ENCODE data around the gene INPP5A. TPM values are rescaled to one million over a fixed set of nuclear protein-coding genes. Genes with fewer than 3 reads are reported as not detected.

Gene INPP5A
- total RNA-seq, 2 experiments from 2014 or later = 7.4 to 7.5 TPM

DNA sequence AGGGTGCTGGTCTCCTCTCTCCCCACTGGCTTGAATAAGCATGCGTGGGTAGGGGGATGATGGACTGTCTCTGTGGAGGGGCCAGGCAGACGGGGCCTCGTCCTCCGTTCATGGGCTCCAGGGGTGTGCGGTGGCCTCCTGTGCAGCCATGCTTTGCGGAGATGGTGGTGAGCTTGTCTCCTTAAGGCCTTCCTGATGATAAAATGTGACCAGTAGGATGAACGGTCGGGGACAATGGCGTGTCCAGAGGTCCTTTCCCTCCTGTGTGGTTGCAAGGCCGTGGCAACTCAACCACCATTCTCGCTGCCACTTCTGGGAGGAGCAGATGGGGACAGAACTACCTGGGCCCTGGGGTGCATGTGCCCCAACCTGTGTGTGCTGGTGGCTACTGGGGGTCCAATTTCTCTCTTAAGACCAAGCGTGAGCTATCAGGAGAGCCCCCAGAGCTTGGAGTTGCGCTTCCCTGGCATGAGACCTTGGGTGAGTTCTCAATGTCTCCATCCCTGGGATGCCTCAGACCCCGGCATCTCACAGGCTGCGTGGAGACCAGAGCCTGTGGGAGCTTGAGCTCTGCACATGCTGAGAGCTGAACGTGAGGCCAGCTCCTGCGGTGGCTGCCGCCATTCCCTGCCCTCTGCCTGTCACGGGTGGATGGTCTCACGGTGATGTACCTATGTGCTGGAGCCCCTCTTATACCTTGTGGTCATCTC is 112.2 kb downstream of the INPP5A start:
- CTCF ChIA-PET = no interaction called here
- H3K4me3 Mint-ChIP-seq = no peak overlapping the region
- POLR2A ChIA-PET = no interaction called here
- no peaks in the 10 kb centered on the region for H3K4me1 Mint-ChIP-seq (ENCODE audit: low read depth)
- H3K27ac Mint-ChIP-seq = no peak overlapping the region
- no peaks in the 10 kb centered on the region for H3K27me3 Mint-ChIP-seq
- no peak for DNase-seq
- intact Hi-C loops (cut with micrococcal nuclease) = loop anchor here (5.0 kb wide), 1 partner anchor 137 kb away; the partner anchor contains the start of gene NKX6-2
- H3K36me3 Mint-ChIP-seq = no peaks in the 10 kb centered on the region
- H3K9me3 Mint-ChIP-seq = no peaks in the 10 kb centered on the region

DNA sequence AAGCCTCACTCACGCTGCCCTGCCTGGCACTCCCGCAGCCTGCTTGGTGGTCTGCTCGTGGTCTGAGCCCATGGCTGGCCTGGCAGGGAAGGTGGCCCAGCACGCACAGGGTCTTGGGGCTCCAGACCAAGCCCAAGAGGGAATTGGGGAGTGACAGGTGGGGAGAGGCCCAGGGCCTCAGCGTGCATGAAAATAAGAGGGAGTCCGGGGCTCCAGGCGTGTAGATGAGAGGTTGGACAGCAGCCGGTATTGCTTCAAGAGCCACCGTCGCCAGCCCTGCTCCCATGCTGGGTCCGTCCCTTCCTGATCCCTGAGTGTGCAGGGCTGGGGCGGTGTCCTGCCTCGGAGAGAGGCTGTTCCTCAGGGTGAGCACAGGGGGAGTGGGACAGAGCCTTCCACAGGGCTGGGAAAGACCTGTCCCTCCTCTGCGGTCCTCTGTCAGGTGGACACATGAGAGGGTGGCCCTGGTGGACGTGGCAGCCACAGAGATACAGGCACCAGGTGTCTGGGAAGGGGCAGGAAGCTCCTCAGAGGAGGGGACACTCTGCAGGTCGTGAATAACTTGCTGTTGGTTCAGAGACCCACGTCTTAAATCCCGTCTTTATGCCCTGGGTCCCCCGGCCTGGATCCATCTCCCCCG is 113.1 kb downstream of the INPP5A start:
- intact Hi-C loops (cut with micrococcal nuclease) = loop anchor here (5.0 kb wide), 1 partner anchor 137 kb away; the partner anchor contains the start of gene NKX6-2
- no peak overlapping the region for H3K27ac Mint-ChIP-seq
- H3K27me3 Mint-ChIP-seq = no peaks in the 10 kb centered on the region
- no peaks in the 10 kb centered on the region for H3K4me1 Mint-ChIP-seq (ENCODE audit: low read depth)
- POLR2A ChIA-PET = no interaction called here
- no peak overlapping the region for H3K4me3 Mint-ChIP-seq
- no peaks in the 10 kb centered on the region for H3K9me3 Mint-ChIP-seq
- CTCF ChIA-PET = no interaction called here
- DNase-seq = no peak
- no peaks in the 10 kb centered on the region for H3K36me3 Mint-ChIP-seq

DNA sequence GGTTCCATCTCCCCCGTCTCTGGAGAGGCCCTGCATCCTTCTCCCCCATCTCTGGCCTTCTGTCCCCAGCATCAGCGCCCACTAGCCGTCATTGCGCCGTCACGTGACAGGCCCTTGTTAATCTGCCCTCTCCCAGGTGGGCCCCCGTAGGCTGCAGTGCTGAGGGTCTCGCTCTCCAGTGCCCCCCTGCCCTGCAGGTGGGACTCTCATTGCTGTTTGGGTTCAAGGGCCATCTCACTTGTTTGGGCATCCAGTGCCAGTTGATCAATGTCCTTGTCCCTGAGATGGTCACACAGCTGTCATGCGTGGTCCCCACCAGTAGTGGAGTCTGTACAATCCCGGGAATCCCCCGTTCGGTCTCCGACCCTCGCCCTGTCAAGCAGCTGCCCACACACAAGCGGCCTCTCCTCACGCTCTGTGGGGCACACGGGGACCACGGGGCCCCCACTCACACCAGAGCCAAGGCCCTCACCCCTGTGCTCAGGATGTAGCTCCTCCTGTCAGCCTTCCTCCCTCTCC is 114.0 kb downstream of the INPP5A start:
- no peaks in the 10 kb centered on the region for H3K27me3 Mint-ChIP-seq
- H3K27ac Mint-ChIP-seq = no peak overlapping the region
- no peaks in the 10 kb centered on the region for H3K4me1 Mint-ChIP-seq (ENCODE audit: low read depth)
- DNase-seq = no peak
- no peaks in the 10 kb centered on the region for H3K9me3 Mint-ChIP-seq
- intact Hi-C loops (cut with micrococcal nuclease) = loop anchor here (5.0 kb wide), 1 partner anchor 136 kb away; the partner anchor contains the start of gene NKX6-2
- H3K36me3 Mint-ChIP-seq = no peaks in the 10 kb centered on the region
- ChIA-PET CTCF (no interaction called here), POLR2A (no interaction called here)
- H3K4me3 Mint-ChIP-seq = no peak overlapping the region

DNA sequence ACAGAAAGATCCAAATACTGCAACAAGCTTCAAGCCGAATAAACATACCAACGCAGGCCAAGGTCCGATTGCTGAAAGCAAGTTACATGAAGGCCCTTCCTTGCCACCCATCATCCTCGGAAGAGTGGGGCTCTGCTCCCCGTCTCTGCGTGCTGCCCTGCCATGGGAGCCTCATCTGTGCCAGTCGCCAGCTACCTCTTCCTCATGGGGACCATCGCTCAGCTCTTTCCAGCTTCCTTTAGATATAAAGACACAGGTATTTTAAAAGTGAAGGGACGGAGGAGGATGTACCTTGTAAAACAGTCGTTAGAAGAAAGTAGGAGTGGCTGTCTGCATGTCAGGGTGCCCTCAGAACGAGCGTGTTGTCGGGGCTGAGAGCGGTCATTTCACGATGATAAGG is 114.9 kb downstream of the INPP5A start:
- CTCF ChIA-PET = no interaction called here
- intact Hi-C loops (cut with micrococcal nuclease) = loop anchor here (5.0 kb wide), 1 partner anchor 135 kb away; the partner anchor contains the start of gene NKX6-2
- POLR2A ChIA-PET = no interaction called here

DNA sequence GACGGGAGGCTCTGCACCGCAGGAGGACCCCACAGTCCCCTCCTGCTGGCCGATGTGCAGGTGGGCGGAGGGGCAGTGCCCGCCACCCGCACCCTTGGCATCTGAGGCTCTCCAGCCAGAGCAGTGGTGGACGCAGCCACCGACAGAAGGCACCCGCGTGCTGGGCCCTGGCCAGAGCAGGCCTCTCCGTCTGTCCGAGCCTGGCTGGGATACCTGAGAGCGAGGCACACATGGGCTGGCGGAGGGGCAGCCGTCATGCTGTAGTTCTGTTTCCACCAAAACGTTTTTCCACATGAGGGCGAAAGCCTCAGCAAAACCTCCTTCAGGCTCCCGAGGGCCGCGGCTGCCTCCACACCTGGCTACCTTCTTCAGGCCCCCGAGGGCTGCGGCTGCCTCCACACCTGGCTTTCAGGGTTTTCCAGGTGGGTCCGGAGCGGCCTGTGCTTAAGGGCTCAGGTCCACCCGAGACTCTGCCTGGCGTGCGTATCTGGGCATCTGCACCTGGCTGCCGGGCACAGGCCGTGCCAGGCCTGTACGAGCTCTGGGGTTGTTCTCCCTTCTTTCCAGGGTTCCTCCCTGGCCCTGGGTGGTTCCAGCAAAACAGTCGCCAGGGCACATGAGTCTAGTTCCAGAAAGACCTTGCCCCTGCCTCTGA is 115.5 kb downstream of the INPP5A start:
- H3K36me3 Mint-ChIP-seq = no peaks in the 10 kb centered on the region
- H3K4me3 Mint-ChIP-seq = no peak overlapping the region
- H3K9me3 Mint-ChIP-seq = no peaks in the 10 kb centered on the region
- intact Hi-C loops (cut with micrococcal nuclease) = loop anchor here (5.0 kb wide), 1 partner anchor 134 kb away; the partner anchor contains the start of gene NKX6-2
- no peaks in the 10 kb centered on the region for H3K4me1 Mint-ChIP-seq (ENCODE audit: low read depth)
- no peak for DNase-seq
- CTCF ChIA-PET = no interaction called here
- no peaks in the 10 kb centered on the region for H3K27me3 Mint-ChIP-seq
- H3K27ac Mint-ChIP-seq = no peak overlapping the region
- POLR2A ChIA-PET = no interaction called here

More for the DNA sequence above, 114.9 kb downstream of the INPP5A start:
- no peak for DNase-seq
- Mint-ChIP-seq H3K36me3 (no peaks in the 10 kb centered on the region), H3K4me3 (no peak overlapping the region), H3K9me3 (no peaks in the 10 kb centered on the region), H3K4me1 (ENCODE audit: low read depth) (no peaks in the 10 kb centered on the region), H3K27me3 (no peaks in the 10 kb centered on the region), H3K27ac (no peak overlapping the region)

DNA sequence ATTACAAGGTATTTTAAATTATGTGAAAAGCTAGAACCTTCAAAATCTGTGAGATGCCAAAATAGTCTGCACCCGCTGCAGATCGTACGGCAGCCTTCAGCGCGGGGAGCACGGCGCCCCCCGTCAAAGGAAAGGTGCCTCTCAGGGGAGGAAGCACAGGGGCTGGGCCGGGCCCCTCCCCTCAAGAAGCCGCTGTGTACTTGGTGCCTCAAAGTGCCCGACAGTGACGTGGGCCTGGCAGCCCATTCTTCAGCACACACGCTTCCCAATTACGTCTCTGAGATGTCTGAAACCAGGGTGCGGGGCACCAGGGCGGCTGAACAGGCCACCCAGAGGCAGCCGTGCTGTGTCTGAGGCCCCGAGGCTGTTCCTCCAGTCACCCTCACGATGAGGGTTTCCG is 116.1 kb downstream of the INPP5A start:
- CTCF ChIA-PET = interaction anchor here (1.4 to 2.4 kb wide), 4 partner anchors 10 to 149 kb away, joined by 3 to 15 read pairs (median 10); no protein-coding TSS in a partner anchor
- intact Hi-C loops (cut with micrococcal nuclease) = loop anchor here (5.0 kb wide), 1 partner anchor 134 kb away; the partner anchor contains the start of gene NKX6-2
- Mint-ChIP-seq H3K4me1 (ENCODE audit: low read depth) (no peaks in the 10 kb centered on the region), H3K27me3 (no peaks in the 10 kb centered on the region), H3K4me3 (no peak overlapping the region), H3K36me3 (peaks cover 2% of the 10 kb centered on the region), H3K27ac (no peak overlapping the region), H3K9me3 (no peaks in the 10 kb centered on the region)
- POLR2A ChIA-PET = no interaction called here
- DNase-seq = no peak

DNA sequence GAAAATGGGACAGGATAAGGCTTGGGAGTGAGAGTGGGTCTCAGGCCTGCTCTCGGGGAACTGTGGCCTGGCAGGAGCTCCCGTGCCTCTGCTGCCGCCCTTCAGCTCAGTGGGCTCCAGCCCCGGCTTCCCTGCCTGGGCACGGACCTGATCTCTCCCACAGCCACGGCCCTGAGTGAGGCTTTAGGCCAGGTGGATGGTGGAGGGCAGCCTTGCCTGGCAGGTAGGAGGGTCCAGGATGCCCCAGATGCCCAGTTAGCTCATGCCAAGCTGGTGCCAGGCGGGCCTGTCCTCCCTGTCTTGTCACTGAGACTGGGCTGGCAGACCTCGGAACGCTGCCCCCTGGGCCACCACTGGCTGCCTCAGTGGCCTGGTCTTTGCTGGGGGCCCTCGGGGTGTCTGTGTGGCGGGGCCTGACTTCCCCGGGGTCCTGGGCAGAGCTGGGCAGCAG is 116.6 kb downstream of the INPP5A start:
- Mint-ChIP-seq H3K27ac (no peak overlapping the region), H3K36me3 (peaks cover 3% of the 10 kb centered on the region), H3K9me3 (no peaks in the 10 kb centered on the region), H3K4me1 (ENCODE audit: low read depth) (no peaks in the 10 kb centered on the region), H3K27me3 (no peaks in the 10 kb centered on the region), H3K4me3 (no peak overlapping the region)
- intact Hi-C loops (cut with micrococcal nuclease) = loop anchor here (5.0 kb wide), 1 partner anchor 133 kb away; the partner anchor contains the start of gene NKX6-2
- no peak for DNase-seq
- CTCF ChIA-PET = interaction anchor here (0.8 to 2.4 kb wide), 17 partner anchors 10 to 490 kb away, joined by 3 to 15 read pairs (median 4); no protein-coding TSS in a partner anchor
- POLR2A ChIA-PET = no interaction called here

DNA sequence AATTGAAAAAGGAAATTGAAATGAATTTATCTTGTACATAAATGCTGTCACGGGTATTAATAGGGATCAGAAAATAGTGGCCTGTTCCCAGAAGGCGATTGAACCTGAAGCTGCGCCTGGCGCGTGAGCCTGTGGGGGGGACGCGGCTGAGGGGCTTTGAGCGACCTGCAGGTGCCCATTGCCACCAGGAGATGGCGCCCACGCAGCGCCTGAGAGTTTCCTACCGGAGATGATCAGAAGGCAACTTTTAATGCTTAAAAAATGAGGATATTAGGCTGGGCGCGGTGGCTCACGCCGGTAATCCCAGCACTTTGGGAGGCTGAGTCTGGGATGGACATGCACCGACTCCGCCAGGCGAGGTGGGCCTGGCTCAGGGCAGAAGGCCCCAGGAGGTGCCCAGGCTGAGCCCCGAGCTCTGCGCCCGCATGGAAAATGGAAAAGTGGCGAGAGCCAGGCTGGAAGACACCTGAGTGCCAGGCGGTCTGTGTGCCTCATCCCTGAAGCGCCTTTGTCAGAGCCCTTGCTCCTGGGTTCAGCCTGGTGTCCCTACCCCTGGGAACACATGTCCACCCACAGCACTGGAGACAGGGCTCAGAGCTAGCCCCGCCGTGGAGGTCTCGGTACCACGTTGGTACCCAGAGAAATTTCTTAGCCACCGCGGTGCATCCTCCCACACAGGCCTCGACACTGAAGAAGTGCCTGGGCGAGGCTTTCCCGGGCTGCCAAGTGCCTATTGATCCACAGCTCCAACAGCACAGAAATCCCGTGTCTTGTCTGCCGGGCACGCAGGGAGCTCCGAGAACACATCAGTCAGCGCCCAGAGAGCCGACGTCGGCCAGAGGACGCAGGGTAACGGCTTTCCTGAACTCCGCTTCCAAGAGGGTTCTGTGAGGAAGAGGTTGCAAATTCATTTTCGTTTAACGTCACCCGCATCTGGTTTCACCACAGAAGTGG is 117.4 kb downstream of the INPP5A start:
- H3K9me3 Mint-ChIP-seq = no peaks in the 10 kb centered on the region
- peak; percentile 68 for DNase-seq
- H3K27ac Mint-ChIP-seq = no peak overlapping the region
- no peaks in the 10 kb centered on the region for H3K27me3 Mint-ChIP-seq
- H3K4me1 Mint-ChIP-seq (ENCODE audit: low read depth) = no peaks in the 10 kb centered on the region
- CTCF ChIA-PET = interaction anchor here (0.6 to 2.4 kb wide), 22 partner anchors 9 to 513 kb away, joined by 3 to 15 read pairs (median 4); no protein-coding TSS in a partner anchor
- H3K36me3 Mint-ChIP-seq = peaks cover 4% of the 10 kb centered on the region
- POLR2A ChIA-PET = no interaction called here
- no peak overlapping the region for H3K4me3 Mint-ChIP-seq
- intact Hi-C loops (cut with micrococcal nuclease) = loop anchor here (5.0 kb wide), 1 partner anchor 132 kb away; the partner anchor contains the start of gene NKX6-2

DNA sequence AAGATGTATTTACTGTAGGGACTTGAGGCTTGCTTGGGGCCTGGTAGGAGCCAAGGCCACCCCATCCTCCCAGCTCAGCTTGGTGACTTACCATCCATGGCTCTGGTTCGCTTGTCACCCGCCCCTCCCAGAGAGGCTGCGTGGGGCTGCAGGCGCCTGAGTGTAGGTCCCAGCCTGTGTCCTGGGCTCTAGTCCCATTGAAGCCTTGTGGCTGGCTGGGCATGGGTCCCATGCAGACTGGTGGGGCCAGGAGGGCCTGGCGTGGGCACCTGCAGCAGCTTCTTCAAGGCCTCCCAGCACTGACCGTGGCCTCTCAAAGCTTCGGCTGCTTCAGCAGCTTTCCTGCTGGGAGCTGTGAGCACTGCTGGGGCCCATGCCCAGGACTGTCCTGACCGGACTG is 118.1 kb downstream of the INPP5A start:
- no peaks in the 10 kb centered on the region for H3K9me3 Mint-ChIP-seq
- DNase-seq = no peak
- H3K27me3 Mint-ChIP-seq = no peaks in the 10 kb centered on the region
- ChIA-PET CTCF (interaction anchor here (0.5 to 2.4 kb wide), 7 partner anchors 12 to 513 kb away, joined by 3 to 15 read pairs (median 6); no protein-coding TSS in a partner anchor), POLR2A (no interaction called here)
- intact Hi-C loops (cut with micrococcal nuclease) = no loop called here
- H3K27ac Mint-ChIP-seq = no peak overlapping the region
- no peak overlapping the region for H3K4me3 Mint-ChIP-seq
- no peaks in the 10 kb centered on the region for H3K4me1 Mint-ChIP-seq (ENCODE audit: low read depth)
- peaks cover 4% of the 10 kb centered on the region for H3K36me3 Mint-ChIP-seq

DNA sequence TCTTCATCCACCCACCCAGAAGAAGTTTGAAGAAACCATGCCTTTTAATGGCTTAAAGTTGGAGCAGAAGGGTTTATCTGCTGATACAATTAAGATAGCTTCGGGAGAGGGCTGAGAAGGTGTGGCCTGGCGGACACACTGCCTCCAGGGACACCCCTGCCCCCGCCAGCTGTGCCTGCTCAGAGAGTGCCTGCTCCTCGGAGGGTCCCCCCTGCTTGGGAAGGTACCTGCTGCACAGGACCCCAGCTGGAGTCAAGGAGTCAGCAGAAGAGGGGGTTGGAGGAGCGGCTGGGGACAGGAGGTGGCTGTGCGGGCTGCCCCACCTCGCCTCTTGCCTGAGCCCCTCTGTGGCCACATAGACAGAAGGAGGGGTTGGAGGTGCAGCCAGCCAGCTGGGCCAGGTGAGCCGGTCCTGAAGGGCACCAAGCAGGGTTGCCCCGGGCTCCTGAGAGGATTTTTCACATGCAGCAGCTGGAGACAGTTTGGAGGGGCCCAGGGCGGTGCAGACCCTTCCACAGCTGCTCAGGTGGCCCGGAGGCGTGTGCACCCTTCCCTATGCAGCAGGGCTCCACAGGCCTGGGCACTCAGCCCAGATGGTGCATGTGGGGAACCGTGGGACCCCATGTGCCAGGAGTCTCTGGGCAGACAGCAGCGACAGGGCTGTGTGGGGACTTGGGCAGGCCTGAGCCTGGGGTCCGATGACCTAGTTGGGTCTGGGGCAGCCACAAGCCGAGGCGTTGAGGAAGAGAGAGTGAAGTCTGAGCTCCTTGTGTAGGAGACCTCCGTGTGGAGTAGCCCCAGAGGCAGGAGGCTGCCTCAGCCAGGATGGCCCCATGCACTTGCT is 118.9 kb downstream of the INPP5A start:
- peaks cover 4% of the 10 kb centered on the region for H3K36me3 Mint-ChIP-seq
- H3K4me1 Mint-ChIP-seq (ENCODE audit: low read depth) = no peaks in the 10 kb centered on the region
- intact Hi-C loops (cut with micrococcal nuclease) = no loop called here
- no peaks in the 10 kb centered on the region for H3K27me3 Mint-ChIP-seq
- H3K27ac Mint-ChIP-seq = no peak overlapping the region
- ChIA-PET POLR2A (no interaction called here), CTCF (interaction anchor here (0.5 to 2.4 kb wide), 7 partner anchors 11 to 626 kb away, joined by 3 to 15 read pairs (median 6); no protein-coding TSS in a partner anchor)
- no peak overlapping the region for H3K4me3 Mint-ChIP-seq
- no peaks in the 10 kb centered on the region for H3K9me3 Mint-ChIP-seq
- no peak for DNase-seq
